Testis (tissue), 3 donors: ENCODE results near the gene MGAT3. TPM values are rescaled to one million over a fixed set of nuclear protein-coding genes. Genes with fewer than 3 reads are reported as not detected.
"Not testable (repeated sequence)": the region's sequence is repeated elsewhere in the genome, so short reads cannot be mapped to it uniquely, and the experiment has no call there.

Experiments
- DNase-seq: peaks from one replicate; pipeline ENCODE4 v3.0.0-alpha.2; 2019
- H3K27ac ChIP-seq, 2 donors: fragments of 200-600 bp; sonication (generic); one replicate each; pipeline ENCODE4 v1.5.1; 2019
- H3K27me3 ChIP-seq: fragments of 200-600 bp; sonication (generic); one replicate; pipeline ENCODE4 v1.5.1; 2019
- H3K36me3 ChIP-seq: fragments of 200-600 bp; sonication (generic); one replicate; pipeline ENCODE4 v1.5.1; 2017; ENCODE audit warnings: low read depth; ENCODE audit errors: missing control alignments
- H3K4me1 ChIP-seq: fragments of 200-600 bp; sonication (generic); one replicate; pipeline ENCODE4 v1.5.1; 2019
- H3K4me3 ChIP-seq, 2 donors: fragments of 200-600 bp; sonication (generic); one replicate each; pipeline ENCODE4 v1.5.1; 2017 to 2019
- H3K9me3 ChIP-seq: fragments of 200-600 bp; sonication (generic); one replicate; pipeline ENCODE4 v1.5.1; 2017
- CTCF ChIP-seq, 3 experiments: fragments of 450-650 bp in 2 of 3; fragments of 200-600 bp in 1 of 3; sonication (generic) in 1 of 3; IDR thresholded peaks; one replicate each; pipeline ENCODE4 v1.5.1; 2016 to 2019; ENCODE audit warnings: antibody characterized with exemption in 3 of 3, mild to moderate bottlenecking in 2 of 3, moderate library complexity in 1 of 3
- POLR2A ChIP-seq: fragments of 450-650 bp; IDR thresholded peaks from one replicate; pipeline ENCODE4 v1.6.1; 2017; ENCODE audit warnings: antibody characterized with exemption, mild to moderate bottlenecking, moderate library complexity
- WGBS, 2 donors: methylation state at CpG; one replicate each; pipeline ENCODE4 v1.1.5; 2018; 5-methylcytosine and 5-hydroxymethylcytosine counted together
- intact Hi-C: fragments of 100-400 bp; cut with DNase I; formaldehyde crosslinking; loops from one replicate; pipeline ENCODE4 v1.15.1; 2023; ENCODE audit warnings: low total_unique reads
- polyA plus RNA-seq: library from polyadenylated mRNA; stranded (reverse); fragments of 350-450 nt; fragmentation: Illumina TruSeq; extraction: RNeasy Lipid Tissue Mini Kit (QIAGEN cat#74804); gene quantifications from one replicate; pipeline ENCODE4 v1.2.3, GENCODE V29; 2014; ENCODE audit warnings: low read depth, low replicate concordance; ENCODE audit not compliant: insufficient read depth
- total RNA-seq, 2 donors: library from RNA; depleted of rRNA; stranded (reverse); fragments of >200 nt; gene quantifications; one replicate each; pipeline ENCODE4 v1.2.3, GENCODE V29; 2016

Gene MGAT3
- total and polyA plus RNA-seq, 3 donors from 2014 or later = 4.6 to 9.7 (median 6.4) TPM

- H3K4me3 ChIP-seq = peak within 1 kb of the TSS; percentile 85 to 95
- TF ChIP-seq POLR2A (no peak), CTCF (IDR thresholded peaks at IDR 0.05) (no peak)
- no peaks in the 10 kb centered on the region for H3K27me3 ChIP-seq
- intact Hi-C loops = no loop called here
- WGBS, 2 donors = 0 to 1% methylated on average over 6 to 53 of the region's 58 CpGs
- no peaks in the 10 kb centered on the region for H3K36me3 ChIP-seq
- peak; percentile 99 for DNase-seq
- peaks cover 28% of the 10 kb centered on the region for H3K4me1 ChIP-seq
- H3K9me3 ChIP-seq = no peaks in the 10 kb centered on the region
- H3K27ac ChIP-seq = peak within 1 kb of the TSS; percentile 86 to 87
These were observed 45.4 kb downstream of the MGAT3 start, which contains the start of gene MIEF1 for GRCh38 chr22:39502109-39502788. MIEF1 (plus strand) TSS chr22:39502290; CDS start chr22:39511295, 9,005 bp downstream.

GRCh38 chr22:39502789-39503409, 46.1 kb downstream of the MGAT3 start:
- intact Hi-C loops = no loop called here
- H3K27ac ChIP-seq = peak overlapping the region; percentile 86 to 87
- no peaks in the 10 kb centered on the region for H3K27me3 ChIP-seq
- H3K4me1 ChIP-seq = peaks cover 28% of the 10 kb centered on the region
- TF ChIP-seq POLR2A (no peak), CTCF (IDR thresholded peaks at IDR 0.05) (no peak)
- no peaks in the 10 kb centered on the region for H3K36me3 ChIP-seq
- DNase-seq = no peak
- H3K9me3 ChIP-seq = no peaks in the 10 kb centered on the region
- WGBS, 2 donors = 3 to 5% methylated on average over 18 of the region's 18 CpGs
- peak overlapping the region; percentile 85 to 95 for H3K4me3 ChIP-seq

DNA sequence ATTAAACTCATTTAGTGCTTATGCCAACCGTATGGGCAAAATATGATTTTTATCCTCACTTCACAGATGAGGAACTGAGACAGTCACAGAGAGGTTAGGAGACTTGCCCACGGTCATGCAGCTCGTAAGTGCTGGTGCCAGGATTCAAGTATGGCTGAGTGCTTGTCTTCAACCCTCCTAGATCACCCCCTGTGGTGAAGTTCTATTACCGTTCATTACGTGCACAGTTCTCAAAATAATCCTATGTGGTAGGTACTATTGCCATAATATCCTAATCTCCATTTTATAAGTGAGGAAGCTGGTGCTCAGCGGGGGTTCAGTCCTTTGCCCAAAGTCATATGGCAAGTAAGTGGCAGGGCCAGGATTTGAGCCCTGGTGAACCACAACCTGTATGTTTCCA, 46.8 kb downstream of the MGAT3 start:
- Histone ChIP-seq H3K4me1 (peaks cover 28% of the 10 kb centered on the region), H3K27me3 (no peaks in the 10 kb centered on the region), H3K36me3 (no peaks in the 10 kb centered on the region), H3K27ac (no peak overlapping the region), H3K4me3 (peak overlapping the region; percentile 85 to 95), H3K9me3 (no peaks in the 10 kb centered on the region)
- intact Hi-C loops = no loop called here
- TF ChIP-seq CTCF (IDR thresholded peaks at IDR 0.05) = no peak
- TF ChIP-seq POLR2A = no peak
- 59 to 65% methylated on average over 6 of the region's 6 CpGs for WGBS, 2 donors
- DNase-seq = no peak

- no peak overlapping the region for H3K4me3 ChIP-seq
- peaks cover 28% of the 10 kb centered on the region for H3K4me1 ChIP-seq
- H3K36me3 ChIP-seq = no peaks in the 10 kb centered on the region
- no peak for DNase-seq
- WGBS, 2 donors = 93 to 96% methylated on average over 15 to 16 of the region's 16 CpGs
- intact Hi-C loops = no loop called here
- H3K27me3 ChIP-seq = no peaks in the 10 kb centered on the region
- H3K27ac ChIP-seq = no peak overlapping the region
- no peaks in the 10 kb centered on the region for H3K9me3 ChIP-seq
- TF ChIP-seq POLR2A (no peak), CTCF (IDR thresholded peaks at IDR 0.05) (no peak)
These were observed 47.3 kb downstream of the MGAT3 start for GRCh38 chr22:39504071-39504470.

DNA sequence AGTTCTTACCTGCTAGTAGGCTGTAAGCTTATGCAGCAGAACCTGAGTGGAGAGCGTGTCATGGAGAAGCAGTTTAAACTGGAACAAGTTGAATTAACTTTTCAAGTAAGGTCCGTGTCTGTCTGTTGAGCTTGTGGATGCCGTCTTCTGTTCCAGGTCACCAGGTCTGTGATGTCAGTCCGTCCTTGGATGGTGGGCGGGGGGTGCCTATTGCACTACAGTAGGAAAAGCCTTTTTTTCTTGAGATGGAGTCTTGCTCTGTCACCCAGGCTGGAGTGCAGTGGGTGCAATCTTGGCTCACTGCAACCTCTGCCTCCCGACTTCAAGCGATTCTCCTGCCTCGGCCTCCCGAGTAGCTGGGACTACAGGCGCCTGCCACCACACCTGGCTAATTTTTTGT, 50.2 kb downstream of the MGAT3 start:
- intact Hi-C loops, H3K27ac ChIP-seq, H3K9me3 ChIP-seq, H3K36me3 ChIP-seq, H3K27me3 ChIP-seq, DNase-seq, H3K4me3 ChIP-seq: not testable (repeated sequence)
- H3K4me1 ChIP-seq = peaks cover 12% of the 10 kb centered on the region
- 85 to 88% methylated on average over 10 of the region's 10 CpGs for WGBS, 2 donors
